Measurements from ENCODE around the gene CGRRF1. TPM values are rescaled to one million over a fixed set of nuclear protein-coding genes. Genes with fewer than 3 reads are reported as not detected.

Gene CGRRF1
- total and polyA plus RNA-seq, 2 of the 13 experiments (the other 11 are each of a cell fraction or from before 2014, with no cell fraction given) = 16.8 to 18.2 TPM

DNA sequence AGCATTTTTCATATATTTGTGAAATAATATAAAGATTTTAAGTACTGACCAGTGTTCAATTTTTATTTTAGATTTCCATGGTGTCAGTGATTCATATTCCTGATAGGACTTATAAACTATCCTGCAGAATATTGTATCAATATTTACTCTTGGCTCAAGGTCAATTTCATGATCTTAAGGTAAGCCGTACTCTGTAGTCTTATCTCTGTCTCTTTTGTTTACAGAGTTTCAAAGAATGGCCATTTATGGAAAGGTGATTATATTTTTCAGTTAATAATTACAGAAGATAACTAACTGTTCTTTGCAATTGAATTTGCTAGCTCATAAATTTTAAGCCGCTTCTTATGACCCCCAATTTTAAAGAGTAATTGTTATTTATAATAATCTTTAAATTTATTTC lies 27.9 kb downstream of the CGRRF1 start (continued):
- TF ChIP-seq SRF (IDR thresholded peaks at IDR 0.05; ENCODE audit: low read depth, low read length) = peak; percentile 96
- TF ChIP-seq, protein P1, sequence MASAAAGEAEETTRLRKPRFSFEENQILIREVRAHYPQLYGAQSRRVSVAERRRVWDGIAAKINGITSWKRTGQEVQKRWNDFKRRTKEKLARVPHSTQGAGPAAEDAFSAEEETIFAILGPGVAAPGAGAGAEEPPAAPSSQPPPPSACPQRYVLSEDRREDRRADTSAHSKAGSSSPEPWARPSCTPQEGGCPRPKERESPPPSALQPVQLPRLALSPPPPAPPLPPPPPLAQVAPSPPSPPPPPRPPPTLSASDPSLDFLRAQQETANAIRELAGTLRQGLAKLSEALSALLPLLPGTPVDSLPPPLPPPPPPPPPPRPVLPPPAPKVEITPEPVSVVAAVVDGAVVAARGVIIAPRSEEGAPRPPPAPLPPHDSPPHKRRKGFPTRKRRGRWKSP (CRISPR knock-in tag; IDR thresholded peaks at IDR 0.05) = no peak
- TF ChIP-seq ZNF562 (CRISPR knock-in tag; IDR thresholded peaks at IDR 0.05; ENCODE audit: borderline replicate concordance) = no peak
- TF ChIP-seq, protein P2, sequence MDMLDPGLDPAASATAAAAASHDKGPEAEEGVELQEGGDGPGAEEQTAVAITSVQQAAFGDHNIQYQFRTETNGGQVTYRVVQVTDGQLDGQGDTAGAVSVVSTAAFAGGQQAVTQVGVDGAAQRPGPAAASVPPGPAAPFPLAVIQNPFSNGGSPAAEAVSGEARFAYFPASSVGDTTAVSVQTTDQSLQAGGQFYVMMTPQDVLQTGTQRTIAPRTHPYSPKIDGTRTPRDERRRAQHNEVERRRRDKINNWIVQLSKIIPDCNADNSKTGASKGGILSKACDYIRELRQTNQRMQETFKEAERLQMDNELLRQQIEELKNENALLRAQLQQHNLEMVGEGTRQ (IDR thresholded peaks at IDR 0.05; ENCODE audit: low read depth, low read length) = no peak
- TF ChIP-seq, protein P2 (CRISPR knock-in tag; IDR thresholded peaks at IDR 0.05; ENCODE audit: borderline replicate concordance) = peak; percentile 63; the same call in 1 of the 2 replicates
- no peak for TF ChIP-seq U2AF1 (optimal IDR thresholded peaks at IDR 0.05; ENCODE audit: low read depth, low read length)
- TF ChIP-seq ZNF619 (CRISPR knock-in tag; IDR thresholded peaks at IDR 0.05) = no peak
- TF ChIP-seq SSRP1 (CRISPR knock-in tag; IDR thresholded peaks at IDR 0.05) = no peak
- TF ChIP-seq HHEX (CRISPR knock-in tag; IDR thresholded peaks at IDR 0.05) = 0 out of 2 replicates have a peak, but pooled peaks have one; percentile 13
- no peak for TF ChIP-seq MTA3 (CRISPR knock-in tag; IDR thresholded peaks at IDR 0.05)
- no peak; the same call in 1 of the 2 replicates for TF ChIP-seq HNF4A (CRISPR knock-in tag; IDR thresholded peaks at IDR 0.05)
- no peak for TF ChIP-seq ZFY (CRISPR knock-in tag; IDR thresholded peaks at IDR 0.05)
- peak in 1 of 2 experiments; percentile 67; a peak in 2 of 4 replicates for TF ChIP-seq EP300 (IDR thresholded peaks at IDR 0.05; ENCODE audit: low read depth in 2 of 2, low read length in 2 of 2)
- no peak for TF ChIP-seq EP300 (CRISPR knock-in tag; IDR thresholded peaks at IDR 0.05; ENCODE audit: borderline replicate concordance)
- TF ChIP-seq FOXC1 (CRISPR knock-in tag; IDR thresholded peaks at IDR 0.05; ENCODE audit: borderline replicate concordance) = no peak
- no peak for TF ChIP-seq ZNF207 (IDR thresholded peaks at IDR 0.05; ENCODE audit: borderline replicate concordance)
- TF ChIP-seq JUN (CRISPR knock-in tag; IDR thresholded peaks at IDR 0.05) = no peak
- no peak for TF ChIP-seq KLF12 (CRISPR knock-in tag; IDR thresholded peaks at IDR 0.05; ENCODE audit: borderline replicate concordance)
- peak; percentile 85; the same call in 1 of the 2 replicates for TF ChIP-seq NCOR1 (IDR thresholded peaks at IDR 0.05; ENCODE audit: borderline replicate concordance, low read length)
- 0 out of 2 replicates have a peak, but pooled peaks have one; percentile 17 for TF ChIP-seq SP5 (CRISPR knock-in tag; IDR thresholded peaks at IDR 0.05; ENCODE audit: borderline replicate concordance, low read depth)
- peak; percentile 69 for TF ChIP-seq SAP130 (CRISPR knock-in tag; IDR thresholded peaks at IDR 0.05; ENCODE audit: low read depth)
- TF ChIP-seq TCF7 (IDR thresholded peaks at IDR 0.05; ENCODE audit: low read depth) = peak; percentile 46; the same call in 1 of the 2 replicates
- TF ChIP-seq ZSCAN9 (CRISPR knock-in tag; IDR thresholded peaks at IDR 0.05; ENCODE audit: borderline replicate concordance) = no peak
- TF ChIP-seq CEBPB (IDR thresholded peaks at IDR 0.05; ENCODE audit: borderline replicate concordance, low read depth, low read length) = no peak
- TF ChIP-seq, protein P3, sequence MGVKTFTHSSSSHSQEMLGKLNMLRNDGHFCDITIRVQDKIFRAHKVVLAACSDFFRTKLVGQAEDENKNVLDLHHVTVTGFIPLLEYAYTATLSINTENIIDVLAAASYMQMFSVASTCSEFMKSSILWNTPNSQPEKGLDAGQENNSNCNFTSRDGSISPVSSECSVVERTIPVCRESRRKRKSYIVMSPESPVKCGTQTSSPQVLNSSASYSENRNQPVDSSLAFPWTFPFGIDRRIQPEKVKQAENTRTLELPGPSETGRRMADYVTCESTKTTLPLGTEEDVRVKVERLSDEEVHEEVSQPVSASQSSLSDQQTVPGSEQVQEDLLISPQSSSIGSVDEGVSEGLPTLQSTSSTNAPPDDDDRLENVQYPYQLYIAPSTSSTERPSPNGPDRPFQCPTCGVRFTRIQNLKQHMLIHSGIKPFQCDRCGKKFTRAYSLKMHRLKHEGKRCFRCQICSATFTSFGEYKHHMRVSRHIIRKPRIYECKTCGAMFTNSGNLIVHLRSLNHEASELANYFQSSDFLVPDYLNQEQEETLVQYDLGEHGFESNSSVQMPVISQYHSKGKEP (CRISPR knock-in tag; IDR thresholded peaks at IDR 0.05) = no peak
- TF ChIP-seq FOXK1 (CRISPR knock-in tag; IDR thresholded peaks at IDR 0.05; ENCODE audit: borderline replicate concordance, low read depth) = no peak
- no peak for TF ChIP-seq ZNF253 (CRISPR knock-in tag; IDR thresholded peaks at IDR 0.05; ENCODE audit: borderline replicate concordance)

Measured in HepG2 (cell line).